Tibial nerve (tissue), 3 donors: ENCODE data around the gene NGF.

ENCODE experiments used
- POLR2A ChIP-seq, 2 donors: fragments of 450-650 bp; IDR thresholded peaks; one replicate each; pipeline ENCODE4 v1.6.1; 2017; ENCODE audit warnings: antibody characterized with exemption in 2 of 2, mild to moderate bottlenecking in 2 of 2, moderate library complexity in 2 of 2
- TF ChIP-seq, protein P1 (sequence below), 5 experiments: fragments of 200-600 bp in 3 of 5; fragments of 450-650 bp in 2 of 5; sonication (generic) in 3 of 5; IDR thresholded peaks; one replicate each; pipeline ENCODE4 v1.5.1; 2016 to 2019; ENCODE audit warnings: antibody characterized with exemption in 5 of 5, mild to moderate bottlenecking in 3 of 5, moderate library complexity in 2 of 5

DNA sequence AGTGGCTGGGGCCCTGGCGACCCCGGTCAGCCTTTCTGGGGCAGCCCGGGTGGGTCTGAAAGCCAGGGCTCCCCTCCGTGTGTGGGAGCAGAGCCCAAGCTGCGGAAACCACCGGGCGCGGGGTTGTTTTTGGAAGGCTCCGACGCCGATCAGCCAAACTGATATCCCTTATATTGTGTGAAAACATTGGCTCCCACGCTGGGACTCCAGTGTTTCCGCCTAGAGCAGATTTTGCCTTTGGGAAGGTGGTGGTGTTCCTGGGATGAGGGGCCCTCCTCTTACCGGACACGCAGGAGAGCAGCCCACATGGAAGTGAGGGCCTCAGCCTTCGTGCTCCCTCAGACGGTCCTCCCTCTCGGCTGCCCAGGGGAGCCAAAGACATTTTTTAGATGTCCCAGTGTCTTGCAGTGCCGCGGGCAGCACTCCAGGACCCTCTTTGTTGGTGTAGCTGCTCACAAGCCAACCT lies 54.3 kb downstream of the NGF start:
- TF ChIP-seq POLR2A (IDR thresholded peaks at IDR 0.05) = no peak
- TF ChIP-seq, protein P1, sequence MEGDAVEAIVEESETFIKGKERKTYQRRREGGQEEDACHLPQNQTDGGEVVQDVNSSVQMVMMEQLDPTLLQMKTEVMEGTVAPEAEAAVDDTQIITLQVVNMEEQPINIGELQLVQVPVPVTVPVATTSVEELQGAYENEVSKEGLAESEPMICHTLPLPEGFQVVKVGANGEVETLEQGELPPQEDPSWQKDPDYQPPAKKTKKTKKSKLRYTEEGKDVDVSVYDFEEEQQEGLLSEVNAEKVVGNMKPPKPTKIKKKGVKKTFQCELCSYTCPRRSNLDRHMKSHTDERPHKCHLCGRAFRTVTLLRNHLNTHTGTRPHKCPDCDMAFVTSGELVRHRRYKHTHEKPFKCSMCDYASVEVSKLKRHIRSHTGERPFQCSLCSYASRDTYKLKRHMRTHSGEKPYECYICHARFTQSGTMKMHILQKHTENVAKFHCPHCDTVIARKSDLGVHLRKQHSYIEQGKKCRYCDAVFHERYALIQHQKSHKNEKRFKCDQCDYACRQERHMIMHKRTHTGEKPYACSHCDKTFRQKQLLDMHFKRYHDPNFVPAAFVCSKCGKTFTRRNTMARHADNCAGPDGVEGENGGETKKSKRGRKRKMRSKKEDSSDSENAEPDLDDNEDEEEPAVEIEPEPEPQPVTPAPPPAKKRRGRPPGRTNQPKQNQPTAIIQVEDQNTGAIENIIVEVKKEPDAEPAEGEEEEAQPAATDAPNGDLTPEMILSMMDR (IDR thresholded peaks at IDR 0.05) = no peak
